Raji (cell line): ENCODE data around the gene RCC2.

ENCODE experiments used
- POLR2A ChIP-seq: IDR thresholded peaks from 2 replicates; pipeline ENCODE4 v1.6.1; 2011; ENCODE audit warnings: low read depth, low read length, control low read depth; ENCODE audit not compliant: insufficient read depth

RCC2 gene

GRCh38 chr1:17403081-17403480, 36.4 kb downstream of the RCC2 start:
- TF ChIP-seq POLR2A = no peak

- no peak for TF ChIP-seq POLR2A
Observed at GRCh38 chr1:17401841-17402240, 37.6 kb downstream of the RCC2 start.

GRCh38 chr1:17400725-17401341, 38.6 kb downstream of the RCC2 start:
- no peak for TF ChIP-seq POLR2A

GRCh38 chr1:17397910-17398695, 41.4 kb downstream of the RCC2 start:
- no peak for TF ChIP-seq POLR2A

- TF ChIP-seq POLR2A = no peak
Observed at GRCh38 chr1:17393230-17393629, 46.2 kb downstream of the RCC2 start.

GRCh38 chr1:17392199-17392740, 47.2 kb downstream of the RCC2 start:
- TF ChIP-seq POLR2A = no peak

GRCh38 chr1:17381161-17381560, 58.3 kb downstream of the RCC2 start:
- no peak for TF ChIP-seq POLR2A

- TF ChIP-seq POLR2A = no peak
Observed at GRCh38 chr1:17377325-17377953, 62.0 kb downstream of the RCC2 start.

- TF ChIP-seq POLR2A = no peak
Observed at GRCh38 chr1:17375651-17376050, 63.8 kb downstream of the RCC2 start.

GRCh38 chr1:17372955-17373354, 66.5 kb downstream of the RCC2 start:
- TF ChIP-seq POLR2A = no peak

- TF ChIP-seq POLR2A = no peak
Observed at GRCh38 chr1:17371896-17372295, 67.6 kb downstream of the RCC2 start, which contains the start of gene PADI6. PADI6 (plus strand) TSS chr1:17372196; CDS start chr1:17372246, 50 bp downstream.

GRCh38 chr1:17370618-17371017, 68.9 kb downstream of the RCC2 start:
- TF ChIP-seq POLR2A = no peak

GRCh38 chr1:17369466-17369865, 70.0 kb downstream of the RCC2 start:
- no peak for TF ChIP-seq POLR2A

GRCh38 chr1:17365293-17365692, 74.2 kb downstream of the RCC2 start:
- TF ChIP-seq POLR2A = no peak

GRCh38 chr1:17363771-17364170, 75.7 kb downstream of the RCC2 start:
- no peak for TF ChIP-seq POLR2A

GRCh38 chr1:17363351-17363750, 76.1 kb downstream of the RCC2 start:
- no peak for TF ChIP-seq POLR2A

GRCh38 chr1:17361687-17362086, 77.8 kb downstream of the RCC2 start:
- TF ChIP-seq POLR2A = no peak
